ENCODE data around the gene PAK5.

- TF ChIP-seq POLR2A (IDR thresholded peaks at IDR 0.05) = no peak
- TF ChIP-seq CTCF (IDR thresholded peaks at IDR 0.05) = no peak
Observed at GRCh38 chr20:9535449-9535848, 303.4 kb downstream of the PAK5 start.

Data from esophagus squamous epithelium (tissue), 4 donors.